Measurements from ENCODE around the gene SCN2A. TPM values are rescaled to one million over a fixed set of nuclear protein-coding genes. Genes with fewer than 3 reads are reported as not detected.

Gene SCN2A
- total RNA-seq, 1 experiment from 2014 or later: 0.24 TPM

DNA sequence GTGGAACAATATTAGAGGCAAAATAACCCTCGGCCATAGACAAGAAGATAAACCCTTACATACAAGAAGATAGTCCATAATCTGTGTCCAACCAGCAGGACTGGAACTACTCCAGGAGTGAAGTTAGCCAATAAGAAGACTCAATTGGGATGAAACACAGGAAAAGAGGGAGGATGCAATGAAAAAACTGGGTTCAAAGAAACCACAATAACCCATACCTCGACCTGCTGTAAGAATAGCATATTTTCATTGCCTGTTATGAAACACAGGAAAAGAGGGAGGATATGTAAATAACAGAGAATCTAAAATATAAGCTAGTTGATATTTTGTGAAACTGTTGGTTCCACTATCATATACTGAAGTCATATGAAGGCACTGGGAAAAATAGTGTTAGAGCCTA lies 143.1 kb downstream of the SCN2A start:
- H3K56ac ChIP-seq (ENCODE audit: insufficient read length, low read depth, low read length): no peak overlapping the region
- H2AK5ac ChIP-seq (ENCODE audit: insufficient read length, low read length): no peak overlapping the region
- no peak overlapping the region for H3K9ac ChIP-seq (ENCODE audit: extremely low read depth, insufficient read length, low read length)
- H3K79me1 ChIP-seq (ENCODE audit: insufficient read depth, low read depth, low read length, poor library complexity, severe bottlenecking): no peaks in the 10 kb centered on the region
- H2BK20ac ChIP-seq (ENCODE audit: low read depth, low read length, poor library complexity, severe bottlenecking): no peak overlapping the region
- no CpG with 5 or more reads among the region's 2 CpGs for WGBS (ENCODE audit: extremely low coverage, insufficient read length, low lambda C conversion rate)
- H3K4me2 ChIP-seq (ENCODE audit: insufficient read depth, insufficient read length, low read length): no peak overlapping the region
- no peaks in the 10 kb centered on the region for H3K23me2 ChIP-seq (ENCODE audit: insufficient read length, low read depth, low read length, poor library complexity, severe bottlenecking)
- no peaks in the 10 kb centered on the region for H3K36me3 Mint-ChIP-seq (ENCODE audit: insufficient read depth in 1 of 3, low read depth in 3 of 3)
- H3K27me3 ChIP-seq (ENCODE audit: insufficient read depth, low read length): no peaks in the 10 kb centered on the region
- H3K9me3 ChIP-seq (ENCODE audit: control insufficient read depth, low read depth, low read length): no peaks in the 10 kb centered on the region
- no peak overlapping the region for H3K18ac ChIP-seq (ENCODE audit: insufficient read length, low read depth, low read length)
- H3K4me1 Mint-ChIP-seq: no peaks in the 10 kb centered on the region
- no peak overlapping the region for H3K14ac ChIP-seq (ENCODE audit: insufficient read depth, low read length)
- no peaks in the 10 kb centered on the region for H3K4me1 ChIP-seq (ENCODE audit: insufficient read depth, low read length)
- no peak overlapping the region for H4K8ac ChIP-seq (replicated peaks; ENCODE audit: insufficient read length, low read depth, low read length)
- H4K20me1 ChIP-seq (ENCODE audit: control insufficient read depth, insufficient read depth, insufficient read length): no peaks in the 10 kb centered on the region
- no peak for DNase-seq
- no peaks in the 10 kb centered on the region for H3K79me2 ChIP-seq (ENCODE audit: insufficient read depth, low read length)
- H3T11ph ChIP-seq (ENCODE audit: low read length): no peak overlapping the region
- no peak overlapping the region for H2BK5ac ChIP-seq (ENCODE audit: insufficient read length, low read length)
- H3K23ac ChIP-seq (ENCODE audit: insufficient read length, low read depth, low read length): no peak overlapping the region
- H2BK15ac ChIP-seq (ENCODE audit: low read depth, low read length): no peak overlapping the region; the same call in 1 of the 2 replicates
- H3K4me3 Mint-ChIP-seq: no peak overlapping the region
- H4K91ac ChIP-seq (ENCODE audit: insufficient read length, low read depth, low read length): no peak overlapping the region
- no peak overlapping the region for H3K27ac ChIP-seq (ENCODE audit: insufficient read length, low read depth, low read length)
- TF ChIP-seq, protein P1, sequence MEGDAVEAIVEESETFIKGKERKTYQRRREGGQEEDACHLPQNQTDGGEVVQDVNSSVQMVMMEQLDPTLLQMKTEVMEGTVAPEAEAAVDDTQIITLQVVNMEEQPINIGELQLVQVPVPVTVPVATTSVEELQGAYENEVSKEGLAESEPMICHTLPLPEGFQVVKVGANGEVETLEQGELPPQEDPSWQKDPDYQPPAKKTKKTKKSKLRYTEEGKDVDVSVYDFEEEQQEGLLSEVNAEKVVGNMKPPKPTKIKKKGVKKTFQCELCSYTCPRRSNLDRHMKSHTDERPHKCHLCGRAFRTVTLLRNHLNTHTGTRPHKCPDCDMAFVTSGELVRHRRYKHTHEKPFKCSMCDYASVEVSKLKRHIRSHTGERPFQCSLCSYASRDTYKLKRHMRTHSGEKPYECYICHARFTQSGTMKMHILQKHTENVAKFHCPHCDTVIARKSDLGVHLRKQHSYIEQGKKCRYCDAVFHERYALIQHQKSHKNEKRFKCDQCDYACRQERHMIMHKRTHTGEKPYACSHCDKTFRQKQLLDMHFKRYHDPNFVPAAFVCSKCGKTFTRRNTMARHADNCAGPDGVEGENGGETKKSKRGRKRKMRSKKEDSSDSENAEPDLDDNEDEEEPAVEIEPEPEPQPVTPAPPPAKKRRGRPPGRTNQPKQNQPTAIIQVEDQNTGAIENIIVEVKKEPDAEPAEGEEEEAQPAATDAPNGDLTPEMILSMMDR (conservative IDR thresholded peaks at IDR 0.05): no peak
- no peak overlapping the region for H2BK12ac ChIP-seq (ENCODE audit: insufficient read length, low read depth, low read length)
- no peak overlapping the region for H3K27ac Mint-ChIP-seq
- H2AFZ ChIP-seq (ENCODE audit: low read length): no peak overlapping the region
- no peaks in the 10 kb centered on the region for H3K27me3 Mint-ChIP-seq (ENCODE audit: low read depth)
- H2BK120ac ChIP-seq (ENCODE audit: low read depth, low read length, poor library complexity, severe bottlenecking): no peak overlapping the region
- H4K5ac ChIP-seq (ENCODE audit: insufficient read length, low read depth, low read length): no peak overlapping the region
- no peak overlapping the region for H3K4ac ChIP-seq (ENCODE audit: low read depth, low read length)
- H3K9me3 Mint-ChIP-seq: no peaks in the 10 kb centered on the region

All from H9 (cell line).